Measurements from ENCODE around the gene SLC16A8. TPM values are rescaled to one million over a fixed set of nuclear protein-coding genes. Genes with fewer than 3 reads are reported as not detected.

SLC16A8 gene
- total RNA-seq, 1 experiment from 2014 or later: not detected

DNA sequence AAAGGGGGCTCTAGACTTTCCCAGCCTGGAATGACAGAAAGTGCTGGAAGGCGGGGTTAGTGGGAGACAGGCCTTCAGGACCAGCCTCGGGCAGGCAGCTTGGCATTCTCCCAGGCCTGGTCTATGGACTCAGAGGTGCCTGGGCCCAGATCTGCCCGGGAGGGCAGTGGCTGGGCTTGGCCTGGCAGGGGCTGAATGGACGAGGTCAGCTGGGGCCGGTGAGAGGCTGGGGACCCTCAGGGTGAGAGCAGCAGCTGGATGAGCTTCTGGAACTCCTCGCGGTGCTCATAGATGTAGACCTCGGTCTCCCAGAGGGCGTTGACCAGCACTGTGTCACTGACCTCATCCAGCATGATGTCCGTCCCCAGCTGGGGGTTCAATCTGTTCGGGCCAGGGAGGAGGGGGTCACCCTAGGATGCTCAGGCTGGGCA lies 28.0 kb upstream of the SLC16A8 start (continued):
- no peak for TF ChIP-seq ELF1 (IDR thresholded peaks at IDR 0.05; ENCODE audit: borderline replicate concordance, low read depth)

DNA sequence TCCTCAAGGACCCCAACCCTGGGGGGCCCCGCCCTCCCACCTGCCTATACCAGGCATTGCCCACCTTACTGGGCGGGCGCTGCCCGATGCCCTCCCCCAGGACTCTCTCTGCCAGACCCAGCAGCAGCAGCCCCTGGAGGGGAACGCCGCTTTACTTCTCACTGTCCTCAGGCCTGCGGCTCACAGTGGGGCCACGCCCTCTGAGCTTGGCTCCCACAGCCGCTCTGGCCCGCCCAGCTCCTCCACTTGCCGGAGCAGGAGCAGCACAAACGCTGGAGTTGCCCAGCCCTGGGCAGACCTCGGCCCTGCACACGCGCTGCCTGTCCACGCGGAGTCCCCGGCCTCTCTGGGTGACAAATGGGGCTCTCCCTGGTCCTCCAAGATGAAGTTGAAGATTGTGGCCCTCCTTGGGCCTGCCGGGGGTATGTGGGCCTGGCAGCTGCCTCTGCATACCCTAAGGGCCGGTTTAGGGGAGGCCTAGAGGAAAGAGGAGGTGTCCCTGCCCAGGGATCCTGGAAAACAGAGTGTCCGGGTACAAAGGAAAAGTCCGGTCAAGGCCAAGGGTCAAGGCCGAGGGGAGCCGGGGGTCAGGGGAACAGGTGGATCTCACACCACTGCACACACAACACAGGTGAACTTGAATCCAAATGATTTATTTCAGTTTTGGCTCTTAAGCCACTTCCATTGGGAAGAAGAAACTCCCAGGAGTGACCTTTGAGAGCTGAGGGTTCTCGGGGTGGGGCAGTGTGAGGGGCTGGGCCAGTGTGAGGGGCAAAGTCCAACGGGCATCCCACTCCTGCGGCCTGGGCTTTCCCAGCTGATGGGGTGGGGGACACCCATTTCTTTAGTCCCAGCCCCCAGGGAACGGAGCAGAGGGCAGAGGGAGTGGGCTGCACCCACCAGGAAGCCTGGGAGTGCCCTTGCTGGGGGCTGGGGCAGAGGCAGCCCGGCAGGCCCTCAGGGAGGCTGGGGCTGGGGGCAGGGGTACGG lies 27.2 kb upstream of the SLC16A8 start:
- Histone ChIP-seq H3K4me3 (replicated peaks in 1 of 2; ENCODE audit: low read depth in 1 of 2, low read length in 2 of 2) (no peak overlapping the region), H3K9me2 (ENCODE audit: insufficient read depth) (no peaks in the 10 kb centered on the region), H2AFZ (ENCODE audit: low read depth, low read length, poor library complexity, severe bottlenecking) (no peak overlapping the region), H3K79me2 (ENCODE audit: insufficient read depth, low read length) (no peaks in the 10 kb centered on the region), H4K20me1 (ENCODE audit: insufficient read depth) (no peaks in the 10 kb centered on the region), H3K27me3 (ENCODE audit: insufficient read depth, low read length) (no peaks in the 10 kb centered on the region), H3K4me1 (ENCODE audit: control insufficient read depth in 1 of 2, insufficient read depth in 2 of 2, low read length in 2 of 2) (peaks cover 14 to 24% of the 10 kb centered on the region in 2 experiments), H3K9ac (ENCODE audit: low read length) (no peak overlapping the region), H3K9me3 (ENCODE audit: control insufficient read depth in 1 of 2, insufficient read depth in 1 of 2, low read depth in 1 of 2, low read length in 2 of 2) (no peaks in the 10 kb centered on the region), H3K27ac (ENCODE audit: low read depth, low read length) (no peak overlapping the region), H3K4me2 (ENCODE audit: low read length) (peak overlapping the region; percentile 44), H3K36me3 (ENCODE audit: control insufficient read depth in 1 of 2, insufficient read depth in 2 of 2, low read length in 2 of 2) (no peaks in the 10 kb centered on the region)
- POLR2A ChIA-PET: no interaction called here
- ATAC-seq (0 out of 2 replicates have a peak, but pooled peaks have one; percentile 16), DNase-seq (ENCODE audit: low read depth, low spot score) (no peak)
- BruUV-seq (replicated peaks): no TSS peak
- TF ChIP-seq, protein P1, sequence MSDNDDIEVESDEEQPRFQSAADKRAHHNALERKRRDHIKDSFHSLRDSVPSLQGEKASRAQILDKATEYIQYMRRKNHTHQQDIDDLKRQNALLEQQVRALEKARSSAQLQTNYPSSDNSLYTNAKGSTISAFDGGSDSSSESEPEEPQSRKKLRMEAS (IDR thresholded peaks at IDR 0.05): no peak
- TF ChIP-seq, protein P2, sequence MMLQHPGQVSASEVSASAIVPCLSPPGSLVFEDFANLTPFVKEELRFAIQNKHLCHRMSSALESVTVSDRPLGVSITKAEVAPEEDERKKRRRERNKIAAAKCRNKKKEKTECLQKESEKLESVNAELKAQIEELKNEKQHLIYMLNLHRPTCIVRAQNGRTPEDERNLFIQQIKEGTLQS (IDR thresholded peaks at IDR 0.05): no peak
- no peak for TF ChIP-seq POLR2A (IDR thresholded peaks at IDR 0.05; ENCODE audit: borderline replicate concordance, extremely low read depth, insufficient read depth, insufficient read length)
- CTCF ChIA-PET: interaction anchor here (1.3 to 1.7 kb wide), 2 partner anchors 59 to 119 kb away, joined by 3 to 6 read pairs; no protein-coding TSS in a partner anchor
- RAD21 ChIA-PET (ENCODE audit: low non-redundant PET in 1 of 2, low total read pairs in 2 of 2, uncharacterized antibody in 2 of 2, unreplicated experiment in 2 of 2): no interaction called here
- intact Hi-C loops (cut with micrococcal nuclease): loop anchor here (10.0 kb wide), 1 partner anchor 114 kb away; no protein-coding TSS in a partner anchor

Measured in HCT116 (cell line).